ENCODE results near the gene PLCL2. TPM values are rescaled to one million over a fixed set of nuclear protein-coding genes. Genes with fewer than 3 reads are reported as not detected.
A peak's percentile ranks its signal among the peaks of the same experiment; 100 is the strongest.

PLCL2 gene
- total and polyA plus RNA-seq, 11 donors, result 10.4 to 80.9 (median 53.0) TPM

DNA sequence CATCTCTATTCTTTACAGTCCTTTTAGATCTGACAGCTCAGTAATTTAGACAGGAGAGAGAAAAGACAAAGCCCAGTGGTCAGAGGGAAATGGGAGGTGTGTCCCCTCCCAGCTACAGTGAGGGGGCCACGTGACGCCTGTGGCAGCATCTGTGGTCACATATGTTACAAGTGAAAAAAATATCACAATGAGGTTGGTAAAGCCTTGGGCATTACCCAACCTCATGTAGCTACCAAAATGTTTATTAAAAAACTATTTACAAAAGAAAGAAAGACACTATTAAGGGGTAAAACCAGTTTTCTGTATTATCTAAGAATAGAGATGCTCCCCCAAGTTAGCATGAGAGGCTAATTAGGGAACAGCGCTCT lies 42.9 kb upstream of the PLCL2 start:
- peaks cover 0 to 69% (median 6%) of the 10 kb centered on the region in 12 donors for H3K4me1 ChIP-seq
- no peaks in the 10 kb centered on the region for H3K36me3 ChIP-seq
- H3K9me3 ChIP-seq, result no peaks in the 10 kb centered on the region
- H3K27me3 ChIP-seq, result no peaks in the 10 kb centered on the region
- peak in 1 of 4 donors; percentile 27 for ATAC-seq
- intact Hi-C loops (cut with DNase I), result no loop called here
- peak overlapping the region in 2 of 12 donors; percentile 1 to 34 for H3K4me3 ChIP-seq
- no peak for TF ChIP-seq POLR2A (IDR thresholded peaks at IDR 0.05)
- TF ChIP-seq, protein P1, sequence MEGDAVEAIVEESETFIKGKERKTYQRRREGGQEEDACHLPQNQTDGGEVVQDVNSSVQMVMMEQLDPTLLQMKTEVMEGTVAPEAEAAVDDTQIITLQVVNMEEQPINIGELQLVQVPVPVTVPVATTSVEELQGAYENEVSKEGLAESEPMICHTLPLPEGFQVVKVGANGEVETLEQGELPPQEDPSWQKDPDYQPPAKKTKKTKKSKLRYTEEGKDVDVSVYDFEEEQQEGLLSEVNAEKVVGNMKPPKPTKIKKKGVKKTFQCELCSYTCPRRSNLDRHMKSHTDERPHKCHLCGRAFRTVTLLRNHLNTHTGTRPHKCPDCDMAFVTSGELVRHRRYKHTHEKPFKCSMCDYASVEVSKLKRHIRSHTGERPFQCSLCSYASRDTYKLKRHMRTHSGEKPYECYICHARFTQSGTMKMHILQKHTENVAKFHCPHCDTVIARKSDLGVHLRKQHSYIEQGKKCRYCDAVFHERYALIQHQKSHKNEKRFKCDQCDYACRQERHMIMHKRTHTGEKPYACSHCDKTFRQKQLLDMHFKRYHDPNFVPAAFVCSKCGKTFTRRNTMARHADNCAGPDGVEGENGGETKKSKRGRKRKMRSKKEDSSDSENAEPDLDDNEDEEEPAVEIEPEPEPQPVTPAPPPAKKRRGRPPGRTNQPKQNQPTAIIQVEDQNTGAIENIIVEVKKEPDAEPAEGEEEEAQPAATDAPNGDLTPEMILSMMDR (IDR thresholded peaks at IDR 0.05), result no peak
- DNase-seq, result peak in 2 of 5 donors; percentile 36 to 47
- H3K27ac ChIP-seq, result peak overlapping the region in 8 of 12 donors; percentile 1 to 86 (median 30)
- WGBS, 4 donors, result 66 to 85% (median 80%) methylated on average over 3 of the region's 3 CpGs

DNA sequence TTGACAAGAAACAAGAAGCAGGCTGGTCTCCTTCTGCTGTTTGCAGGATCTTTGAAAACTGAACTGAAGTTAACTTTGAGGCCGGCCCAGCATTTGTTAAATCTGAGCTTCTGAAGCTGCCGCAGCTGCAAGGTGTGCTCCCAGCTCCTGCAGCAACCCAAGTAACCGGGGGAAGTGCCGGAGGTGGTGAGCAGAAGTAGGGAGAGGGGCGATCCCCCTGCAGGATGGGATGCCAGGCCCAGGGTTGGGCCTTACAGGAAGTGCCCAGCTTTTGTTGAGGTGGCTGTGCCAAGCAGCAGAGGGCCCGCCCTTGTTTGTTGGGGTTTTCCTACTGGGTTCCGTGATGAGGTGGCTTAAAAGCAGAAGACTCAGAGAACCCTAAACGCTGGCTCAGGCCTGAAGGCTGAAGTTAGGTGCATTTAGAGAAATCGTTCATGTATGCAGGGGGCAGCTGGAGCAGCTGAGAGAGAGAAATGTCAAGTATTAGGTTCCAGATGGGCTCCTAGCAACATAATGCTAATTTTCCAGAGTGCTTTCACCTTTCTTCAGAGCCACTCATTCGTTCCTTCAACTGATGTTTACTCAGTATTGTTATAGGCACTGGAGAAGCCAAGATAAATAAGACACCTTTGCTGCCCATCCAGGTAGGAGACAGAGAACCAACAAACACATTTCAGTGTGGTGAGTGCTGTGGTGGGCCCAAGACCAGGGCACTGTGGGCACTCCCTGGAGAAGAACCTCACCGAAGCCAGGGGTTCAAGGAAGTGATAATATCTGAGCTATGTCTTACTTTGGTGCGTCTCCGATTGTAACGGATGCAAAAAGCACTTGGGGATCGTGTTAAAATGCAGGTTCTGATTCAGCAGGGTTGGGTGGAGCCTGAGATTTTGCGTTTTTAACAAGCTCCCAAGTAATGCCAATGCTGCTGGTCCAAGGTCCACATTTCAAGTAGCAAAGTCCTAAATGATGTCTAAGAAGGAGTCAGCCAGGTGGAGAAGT lies 42.2 kb upstream of the PLCL2 start:
- ATAC-seq, result peak; percentile 15 to 60 (median 36)
- no peaks in the 10 kb centered on the region for H3K9me3 ChIP-seq

DNA sequence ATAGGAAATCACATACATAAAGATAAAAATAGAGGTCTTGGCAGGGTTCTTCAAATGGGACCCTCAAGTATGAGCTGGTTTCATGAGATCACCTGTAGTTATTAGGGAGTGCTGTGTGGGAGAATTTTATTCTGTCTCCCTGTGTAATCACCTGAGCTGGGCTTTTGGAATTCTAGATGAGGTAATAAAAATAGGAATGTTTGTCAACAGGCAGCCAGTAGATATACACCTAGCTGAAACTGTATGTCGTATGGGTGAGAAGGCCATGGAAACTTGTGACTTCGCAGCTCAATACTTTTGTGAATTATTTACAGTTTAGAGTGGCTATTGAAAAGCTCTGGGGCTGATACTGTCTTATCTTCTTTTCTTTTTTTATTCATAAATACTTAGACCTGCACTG lies 40.5 kb upstream of the PLCL2 start:
- ATAC-seq (no peak), DNase-seq (no peak)
- H3K27me3 ChIP-seq, result no peaks in the 10 kb centered on the region
- 90 to 95% (median 94%) methylated on average over 2 of the region's 2 CpGs for WGBS, 4 donors
- TF ChIP-seq, protein P1 (IDR thresholded peaks at IDR 0.05), result no peak
- TF ChIP-seq POLR2A (IDR thresholded peaks at IDR 0.05), result no peak
- H3K27ac ChIP-seq, result peak overlapping the region in 1 of 12 donors; percentile 86
- H3K9me3 ChIP-seq, result no peaks in the 10 kb centered on the region
- H3K4me1 ChIP-seq, result peaks cover 0 to 72% (median 2%) of the 10 kb centered on the region in 12 donors
- no peaks in the 10 kb centered on the region for H3K36me3 ChIP-seq
- no peak overlapping the region for H3K4me3 ChIP-seq
- intact Hi-C loops (cut with DNase I), result no loop called here

More for the DNA sequence above, 42.2 kb upstream of the PLCL2 start:
- Histone ChIP-seq H3K27ac (peak overlapping the region in 7 of 12 donors; percentile 1 to 86 (median 38)), H3K27me3 (no peaks in the 10 kb centered on the region), H3K4me1 (peaks cover 0 to 74% (median 6%) of the 10 kb centered on the region in 12 donors), H3K36me3 (no peaks in the 10 kb centered on the region), H3K4me3 (peak overlapping the region in 1 of 12 donors; percentile 8)
- intact Hi-C loops (cut with DNase I), result no loop called here
- TF ChIP-seq, protein P1 (IDR thresholded peaks at IDR 0.05), result no peak
- TF ChIP-seq POLR2A (IDR thresholded peaks at IDR 0.05), result no peak
- WGBS, 4 donors, result 82 to 88% (median 86%) methylated on average over 16 of the region's 16 CpGs
- DNase-seq, result peak in 4 of 5 donors; percentile 46 to 74 (median 54)

DNA sequence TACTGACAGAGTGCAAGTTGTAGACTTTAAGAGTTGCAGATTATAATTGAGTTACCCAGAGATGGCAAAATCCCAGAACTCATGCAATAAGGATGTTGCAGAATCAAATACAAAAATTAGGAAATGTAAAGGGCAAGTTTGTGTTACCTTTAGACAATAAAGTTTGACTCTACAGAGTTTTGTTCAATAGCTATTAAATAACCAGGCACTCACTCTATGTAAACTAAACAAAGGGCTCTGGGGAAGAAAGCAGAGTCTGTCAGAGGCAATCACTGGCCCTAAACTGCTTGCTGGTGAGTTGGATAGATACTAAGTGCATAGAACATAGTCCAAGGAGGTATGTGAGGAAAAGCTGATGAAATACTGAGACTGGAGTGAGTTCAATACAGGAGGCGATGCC lies 40.0 kb upstream of the PLCL2 start:
- H3K27me3 ChIP-seq, result no peaks in the 10 kb centered on the region
- no peak for ATAC-seq
- DNase-seq, result no peak
- no peak overlapping the region for H3K4me3 ChIP-seq
- WGBS, 4 donors, result 93 to 97% (median 96%) methylated on average over 1 of the region's 1 CpG
- H3K9me3 ChIP-seq, result no peaks in the 10 kb centered on the region
- TF ChIP-seq POLR2A (IDR thresholded peaks at IDR 0.05), result no peak
- TF ChIP-seq, protein P1 (IDR thresholded peaks at IDR 0.05), result no peak
- intact Hi-C loops (cut with DNase I), result no loop called here
- no peaks in the 10 kb centered on the region for H3K36me3 ChIP-seq
- no peak overlapping the region for H3K27ac ChIP-seq
- peaks cover 0 to 78% (median 5%) of the 10 kb centered on the region in 12 donors for H3K4me1 ChIP-seq
